ENCODE results near the gene LSM10. TPM values are rescaled to one million over a fixed set of nuclear protein-coding genes. Genes with fewer than 3 reads are reported as not detected.

Gene LSM10
- total and polyA plus RNA-seq, 2 donors (not counting 3 experiments of a cell fraction or from before 2014, with no cell fraction given): 38.2 to 76.9 TPM

DNA sequence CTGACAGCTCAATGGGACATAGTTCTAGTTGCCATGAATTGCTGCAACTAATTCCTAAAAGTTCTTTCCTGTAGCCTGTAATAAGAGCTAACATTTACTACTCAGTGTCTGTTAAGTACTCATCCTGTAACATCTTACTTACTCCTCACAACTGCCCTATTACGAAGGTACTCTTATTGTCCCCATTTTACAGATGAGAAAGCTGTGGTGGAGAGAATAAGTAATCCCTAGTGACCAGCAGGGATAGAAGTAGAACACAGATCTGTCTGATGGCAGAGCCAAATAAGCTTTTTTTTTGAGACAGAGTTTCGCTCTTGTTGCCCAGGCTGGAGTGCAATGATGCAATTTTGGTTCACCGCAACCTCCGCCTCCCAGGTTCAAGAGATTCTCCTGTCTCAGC is 15.0 kb downstream of the LSM10 start:
- Histone ChIP-seq H3K9me3 (replicated peaks; ENCODE audit: control insufficient read depth, insufficient read depth, low read length) (no peaks in the 10 kb centered on the region), H3K9ac (replicated peaks; ENCODE audit: extremely low read depth, insufficient read depth, low read length) (no peak overlapping the region), H4K20me1 (replicated peaks; ENCODE audit: control insufficient read depth, extremely low read depth, insufficient read depth, low read length) (no peaks in the 10 kb centered on the region), H3K4me2 (ENCODE audit: insufficient read depth, low read length) (no peak overlapping the region), H3K4me1 (ENCODE audit: control insufficient read depth, extremely low read depth, insufficient read depth, low read length) (peaks cover 28% of the 10 kb centered on the region), H2AFZ (ENCODE audit: low read depth, low read length) (no peak overlapping the region), H3K9me1 (replicated peaks; ENCODE audit: control insufficient read depth, extremely low read depth, insufficient read depth, low read length) (no peaks in the 10 kb centered on the region), H3K79me2 (ENCODE audit: control insufficient read depth, insufficient read depth, low read length) (peaks cover 69% of the 10 kb centered on the region), H3K36me3 (ENCODE audit: control insufficient read depth in 2 of 2, extremely low read depth in 1 of 2, insufficient read depth in 2 of 2, low read length in 2 of 2) (no peaks in the 10 kb centered on the region), H3K4me3 (replicated peaks in 1 of 3; ENCODE audit: insufficient read depth in 1 of 3, low read depth in 1 of 3, low read length in 3 of 3) (no peak overlapping the region), H3K27me3 (ENCODE audit: control insufficient read depth in 2 of 2, insufficient read depth in 2 of 2, low read length in 2 of 2) (no peaks in the 10 kb centered on the region), H3K27ac (ENCODE audit: insufficient read depth, low read depth, low read length) (no peak overlapping the region)
- intact Hi-C loops (cut with micrococcal nuclease): no loop called here
- BruUV-seq (replicated peaks): no TSS peak
- ChIA-PET CTCF (interaction anchor here (1.3 to 1.4 kb wide), 3 partner anchors 13 to 40 kb away, joined by 4 to 6 read pairs (median 5); no protein-coding TSS in a partner anchor), POLR2A (no interaction called here)
- no peak for TF ChIP-seq GATA2 (IDR thresholded peaks at IDR 0.05; ENCODE audit: insufficient read depth, insufficient read length, low read depth, low read length)
- no peak for DNase-seq (ENCODE audit: low read depth, low spot score)
- dilution Hi-C loops (cut with MboI; ENCODE audit: extremely low pct_ligation_motif_present, low sequenced_read_pairs): no loop called here
- FAIRE-seq: no peak

DNA sequence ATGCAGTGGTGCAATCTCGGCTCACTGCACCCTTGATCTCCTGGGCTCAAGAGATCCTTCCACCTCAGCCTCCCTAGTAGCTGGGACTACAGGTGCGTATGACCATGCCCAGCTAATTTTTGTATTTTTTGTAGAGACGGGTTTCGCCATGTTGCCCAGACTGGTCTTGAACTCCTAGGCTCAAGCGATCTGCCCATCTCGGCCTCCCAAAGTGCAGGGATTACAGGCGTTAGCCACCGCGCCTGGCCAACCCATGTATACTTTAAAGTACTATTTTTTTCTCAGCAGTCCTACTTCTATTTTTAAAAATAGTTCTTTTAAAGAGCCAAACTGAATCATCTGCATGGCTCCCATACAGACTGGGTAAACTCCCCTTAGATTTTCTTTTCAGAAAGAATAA is 15.5 kb downstream of the LSM10 start:
- Histone ChIP-seq H3K9me3 (replicated peaks; ENCODE audit: control insufficient read depth, insufficient read depth, low read length) (no peaks in the 10 kb centered on the region), H2AFZ (ENCODE audit: low read depth, low read length) (no peak overlapping the region), H3K27me3 (ENCODE audit: control insufficient read depth in 2 of 2, insufficient read depth in 2 of 2, low read length in 2 of 2) (no peaks in the 10 kb centered on the region), H4K20me1 (replicated peaks; ENCODE audit: control insufficient read depth, extremely low read depth, insufficient read depth, low read length) (no peaks in the 10 kb centered on the region), H3K4me2 (ENCODE audit: insufficient read depth, low read length) (no peak overlapping the region), H3K4me3 (replicated peaks in 1 of 3; ENCODE audit: insufficient read depth in 1 of 3, low read depth in 1 of 3, low read length in 3 of 3) (no peak overlapping the region), H3K79me2 (ENCODE audit: control insufficient read depth, insufficient read depth, low read length) (peaks cover 72% of the 10 kb centered on the region), H3K9ac (replicated peaks; ENCODE audit: extremely low read depth, insufficient read depth, low read length) (no peak overlapping the region), H3K4me1 (ENCODE audit: control insufficient read depth, extremely low read depth, insufficient read depth, low read length) (peaks cover 26% of the 10 kb centered on the region), H3K36me3 (ENCODE audit: control insufficient read depth in 2 of 2, extremely low read depth in 1 of 2, insufficient read depth in 2 of 2, low read length in 2 of 2) (no peaks in the 10 kb centered on the region), H3K9me1 (replicated peaks; ENCODE audit: control insufficient read depth, extremely low read depth, insufficient read depth, low read length) (no peaks in the 10 kb centered on the region), H3K27ac (ENCODE audit: insufficient read depth, low read depth, low read length) (no peak overlapping the region)
- CTCF ChIA-PET: interaction anchor here (1.3 to 1.4 kb wide), 2 partner anchors 13 to 39 kb away, joined by 4 to 6 read pairs; no protein-coding TSS in a partner anchor
- TF ChIP-seq JUN (IDR thresholded peaks at IDR 0.05; ENCODE audit: borderline replicate concordance, insufficient read depth, insufficient read length, low read depth) (no peak), POLR2A (IDR thresholded peaks at IDR 0.05; ENCODE audit: low read depth, low read length) (no peak), POLR2AphosphoS5 (IDR thresholded peaks at IDR 0.05; ENCODE audit: insufficient read depth, low read depth, low read length) (no peak)
- TF ChIP-seq, protein P1, sequence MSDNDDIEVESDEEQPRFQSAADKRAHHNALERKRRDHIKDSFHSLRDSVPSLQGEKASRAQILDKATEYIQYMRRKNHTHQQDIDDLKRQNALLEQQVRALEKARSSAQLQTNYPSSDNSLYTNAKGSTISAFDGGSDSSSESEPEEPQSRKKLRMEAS (IDR thresholded peaks at IDR 0.05; ENCODE audit: insufficient read depth, insufficient read length): no peak
- intact Hi-C loops (cut with micrococcal nuclease): no loop called here
- no peak for DNase-seq (ENCODE audit: low read depth, low spot score)
- POLR2A ChIA-PET: no interaction called here
- no TSS peak for BruUV-seq (replicated peaks)
- FAIRE-seq: no peak
- dilution Hi-C loops (cut with MboI; ENCODE audit: extremely low pct_ligation_motif_present, low sequenced_read_pairs): no loop called here

All from endothelial cell of umbilical vein (primary cell).